ENCODE results near the gene RAB6B.

GRCh38 chr3:133841196-133841595 is 54.5 kb downstream of the RAB6B start:
- no peak for TF ChIP-seq POLR2A (IDR thresholded peaks at IDR 0.05; ENCODE audit: low read length)
- TF ChIP-seq CTCF (IDR thresholded peaks at IDR 0.05), result no peak
- TF ChIP-seq SREBF2 (IDR thresholded peaks at IDR 0.05), result no peak
